NB4 (cell line): ENCODE data around the gene PTCH1.
A peak's percentile ranks its signal among the peaks of the same experiment; 100 is the strongest.

Experiments
- DNase-seq: peaks from one replicate; pipeline ENCODE4 v3.0.0; 2010; ENCODE audit warnings: low read depth
- H3K4me3 ChIP-seq: one replicate; pipeline ENCODE4 v1.5.1; 2011; ENCODE audit warnings: mild to moderate bottlenecking, low read depth, low read length, moderate library complexity
- CTCF ChIP-seq: IDR thresholded peaks from one replicate; pipeline ENCODE4 v1.5.1; 2012; ENCODE audit warnings: low read depth, low read length
- MAX ChIP-seq: IDR thresholded peaks from 2 replicates; pipeline ENCODE4 v1.6.1; 2011; ENCODE audit warnings: low read depth, low read length
- MYC ChIP-seq: IDR thresholded peaks from 2 replicates; pipeline ENCODE4 v1.6.1; 2011; ENCODE audit warnings: low read depth, low read length
- POLR2A ChIP-seq: IDR thresholded peaks from 2 replicates; pipeline ENCODE4 v1.6.1; 2011; ENCODE audit warnings: mild to moderate bottlenecking; ENCODE audit not compliant: insufficient read length; ENCODE audit errors: extremely low read depth

The PTCH1 gene

GRCh38 chr9:95529910-95530309 lies 13.1 kb upstream of the PTCH1 start:
- DNase-seq: no peak
- TF ChIP-seq MYC (no peak), CTCF (no peak), POLR2A (no peak), MAX (no peak)
- no peak overlapping the region for H3K4me3 ChIP-seq

- no peak for DNase-seq
- no peak for TF ChIP-seq MAX
- no peak overlapping the region for H3K4me3 ChIP-seq
These were observed 12.2 kb upstream of the PTCH1 start for GRCh38 chr9:95528908-95529502.

GRCh38 chr9:95522871-95523370 lies 6.2 kb upstream of the PTCH1 start:
- TF ChIP-seq MYC (no peak), MAX (no peak), POLR2A (no peak), CTCF (no peak)
- no peak overlapping the region for H3K4me3 ChIP-seq
- DNase-seq: no peak

- no peak overlapping the region for H3K4me3 ChIP-seq
- TF ChIP-seq MYC (no peak), POLR2A (no peak), MAX (no peak)
- no peak for DNase-seq
These were observed 4.9 kb upstream of the PTCH1 start for GRCh38 chr9:95521699-95522098.

- TF ChIP-seq MYC: no peak
- no peak overlapping the region for H3K4me3 ChIP-seq
- DNase-seq: no peak
These were observed 1.0 kb upstream of the PTCH1 start for GRCh38 chr9:95517559-95518425.

- H3K4me3 ChIP-seq: peak overlapping the region; percentile 44
- TF ChIP-seq CTCF (no peak), MYC (no peak), MAX (no peak)
- peak; percentile 30 for DNase-seq
These were observed 494 bp downstream of the PTCH1 start for GRCh38 chr9:95516221-95516733.
